Dedifferentiated amniotic fluid mesenchymal stem cell (primary cell): ENCODE measurements around the gene POLR3A.

ENCODE experiments used
- DNase-seq: peaks from one replicate; pipeline ENCODE4 v3.0.0-alpha.2; 2016; ENCODE audit errors: extremely low spot score

POLR3A gene

GRCh38 chr10:77977934-77978333, 51.4 kb downstream of the POLR3A start:
- DNase-seq: no peak

GRCh38 chr10:77977016-77977415, 52.3 kb downstream of the POLR3A start:
- DNase-seq: no peak

- DNase-seq: no peak
Measured at GRCh38 chr10:77975086-77975666, 54.1 kb downstream of the POLR3A start.

- no peak for DNase-seq
Measured at GRCh38 chr10:77974396-77975074, 54.8 kb downstream of the POLR3A start.

GRCh38 chr10:77973276-77973675, 56.0 kb downstream of the POLR3A start:
- DNase-seq: no peak

- DNase-seq: no peak
Measured at GRCh38 chr10:77972148-77972547, 57.2 kb downstream of the POLR3A start.

- no peak for DNase-seq
Measured at GRCh38 chr10:77971804-77972144, 57.5 kb downstream of the POLR3A start.

GRCh38 chr10:77970869-77971803, 58.2 kb downstream of the POLR3A start:
- DNase-seq: peak; percentile 97

- no peak for DNase-seq
Measured at GRCh38 chr10:77969114-77969513, 60.2 kb downstream of the POLR3A start.

GRCh38 chr10:77967611-77968022, 61.7 kb downstream of the POLR3A start:
- no peak for DNase-seq

GRCh38 chr10:77965294-77965693, 64.0 kb downstream of the POLR3A start:
- peak; percentile 85 for DNase-seq

GRCh38 chr10:77964811-77965210, 64.5 kb downstream of the POLR3A start:
- no peak for DNase-seq

GRCh38 chr10:77963901-77964300, 65.4 kb downstream of the POLR3A start:
- no peak for DNase-seq

GRCh38 chr10:77962350-77963146, 66.8 kb downstream of the POLR3A start:
- DNase-seq: no peak

GRCh38 chr10:77961668-77962067, 67.6 kb downstream of the POLR3A start:
- DNase-seq: no peak

- DNase-seq: no peak
Measured at GRCh38 chr10:77960829-77961329, 68.4 kb downstream of the POLR3A start.

GRCh38 chr10:77959887-77960455, 69.3 kb downstream of the POLR3A start:
- DNase-seq: no peak

- DNase-seq: no peak
Measured at GRCh38 chr10:77959384-77959783, 69.9 kb downstream of the POLR3A start.

- DNase-seq: no peak
Measured at GRCh38 chr10:77955136-77955535, 74.2 kb downstream of the POLR3A start.

GRCh38 chr10:77949167-77949566, 80.1 kb downstream of the POLR3A start:
- DNase-seq: no peak

GRCh38 chr10:77946084-77946483, 83.2 kb downstream of the POLR3A start:
- DNase-seq: no peak
